ENCODE results near the gene OMP.
A peak's percentile ranks its signal among the peaks of the same experiment; 100 is the strongest.

Gene OMP

DNA sequence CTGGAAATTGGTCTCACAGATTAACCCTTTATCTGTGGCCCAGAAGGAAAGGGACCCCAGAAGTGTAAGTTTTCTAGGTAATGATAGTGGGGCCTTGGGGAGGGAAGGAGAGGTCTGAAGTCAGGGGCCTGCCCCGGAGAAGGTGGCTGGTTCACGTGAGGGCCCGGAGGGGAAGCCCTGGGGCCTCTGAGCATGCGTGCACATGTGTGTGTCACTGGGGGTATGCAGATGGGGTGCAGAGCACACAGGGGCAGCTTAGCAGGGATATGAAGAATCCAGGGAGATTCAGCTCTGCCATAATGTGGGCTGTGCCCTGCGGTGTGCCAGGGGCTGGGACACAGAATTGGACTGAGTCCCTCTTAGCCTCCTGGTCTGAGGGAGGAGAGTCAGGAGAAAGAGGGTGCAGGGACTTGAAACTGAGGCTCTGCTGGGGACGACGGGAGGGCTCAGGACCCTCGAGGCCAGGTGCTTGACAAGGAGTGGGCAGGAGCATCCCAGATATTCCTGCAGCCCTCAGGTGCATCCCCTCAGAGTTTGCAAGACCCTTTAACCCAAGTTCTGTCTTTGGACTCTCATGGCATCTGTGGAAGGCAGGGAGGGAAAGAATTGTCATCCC, 40.9 kb downstream of the OMP start:
- DNase-seq = no peak

DNA sequence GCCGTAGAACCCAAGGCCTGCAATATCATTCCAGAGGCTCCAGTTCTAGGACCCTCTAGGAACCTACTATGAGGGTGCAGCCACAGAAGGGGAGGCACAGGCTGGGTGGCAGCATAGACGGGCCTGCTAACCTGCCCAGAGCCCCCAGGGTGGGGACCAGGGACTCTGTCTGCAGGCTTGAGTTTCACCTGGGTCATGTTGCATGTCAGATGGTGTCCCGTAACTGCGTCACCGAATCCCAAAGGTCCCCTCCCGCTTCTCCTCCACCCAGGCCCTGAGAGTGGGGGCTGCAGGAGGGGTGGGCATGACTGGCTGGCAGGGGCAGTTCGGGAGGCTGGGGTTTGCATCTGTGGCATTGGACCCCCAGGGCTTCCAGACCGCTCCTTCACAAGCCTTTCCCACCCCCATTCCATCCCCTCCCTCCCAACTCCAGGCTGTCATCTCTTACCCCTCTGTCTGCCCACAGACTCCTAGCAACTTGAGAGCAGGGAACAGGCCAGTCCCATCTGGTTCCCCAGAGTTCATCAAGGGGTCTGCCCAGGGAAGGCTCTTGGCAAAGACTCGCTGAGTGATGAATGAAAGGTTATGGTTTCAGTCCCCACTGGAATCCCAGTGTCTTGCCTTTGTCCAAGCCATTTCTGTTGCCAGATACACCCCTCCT, 41.7 kb downstream of the OMP start:
- DNase-seq = no peak

DNA sequence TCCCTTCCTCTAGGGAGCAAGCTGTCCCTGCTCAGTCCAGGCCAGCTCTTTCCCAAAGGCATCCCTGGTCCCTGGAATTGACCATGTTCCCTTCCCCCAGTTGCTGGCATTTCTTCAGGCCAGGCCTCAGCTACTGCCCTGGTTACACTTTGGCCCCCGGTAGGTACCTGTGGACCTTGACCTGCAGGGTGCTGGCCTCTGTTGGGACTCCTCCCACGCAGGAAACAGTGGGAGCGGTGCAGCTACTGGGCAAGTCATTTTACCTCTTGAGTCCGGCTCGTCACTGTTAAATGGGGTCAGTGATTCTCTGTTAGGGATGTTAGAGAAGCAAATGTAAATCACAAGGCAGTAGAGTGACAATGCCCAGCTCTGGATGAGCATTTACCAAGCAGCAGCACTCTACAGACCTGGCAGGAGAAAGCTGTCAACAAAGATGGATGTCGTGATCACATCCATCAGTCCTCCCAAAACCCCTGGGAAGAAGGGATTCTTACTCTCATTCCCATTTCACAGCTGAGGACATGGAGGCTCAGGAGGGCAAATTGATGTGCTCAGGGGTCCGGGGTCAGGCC, 42.3 kb downstream of the OMP start:
- no peak for DNase-seq

DNA sequence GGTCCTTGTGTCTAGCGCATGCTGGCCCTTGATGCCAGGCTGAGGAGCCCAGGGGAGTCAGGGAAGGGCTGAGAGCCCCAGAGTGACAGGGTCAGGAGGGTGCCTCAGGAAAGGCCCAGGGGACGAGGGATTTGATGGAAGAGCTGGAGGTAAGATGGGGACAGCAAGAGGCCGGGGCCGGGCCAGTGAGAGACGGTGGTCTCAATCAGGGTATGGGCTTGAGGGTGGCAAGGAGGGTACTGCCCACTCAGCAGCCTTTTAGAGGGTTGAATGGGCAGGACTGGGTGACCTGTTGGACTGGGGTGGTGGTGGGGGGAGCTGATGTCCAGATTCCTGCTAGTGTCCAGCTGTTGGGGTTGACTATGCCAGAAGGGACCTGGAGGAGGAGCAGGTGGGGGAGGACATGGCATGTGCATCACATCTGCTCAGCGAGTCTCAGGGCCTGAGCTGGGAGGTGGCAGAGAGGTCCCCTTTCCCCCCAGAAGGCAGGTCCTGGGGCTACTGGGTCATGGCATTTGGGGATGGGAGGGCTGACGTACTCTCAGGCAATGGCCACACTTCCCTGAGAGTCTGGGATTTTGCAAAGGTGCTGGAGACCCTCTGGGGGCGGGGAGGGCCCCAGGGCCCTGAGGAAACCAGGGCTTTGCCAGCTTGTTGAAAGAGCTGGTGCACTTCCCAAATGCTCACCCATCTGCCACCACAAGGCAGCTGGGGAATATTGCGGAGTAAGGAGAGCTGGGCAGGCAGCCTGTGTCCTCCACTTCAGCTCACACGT, 43.8 kb downstream of the OMP start:
- peak; percentile 65 for DNase-seq

DNA sequence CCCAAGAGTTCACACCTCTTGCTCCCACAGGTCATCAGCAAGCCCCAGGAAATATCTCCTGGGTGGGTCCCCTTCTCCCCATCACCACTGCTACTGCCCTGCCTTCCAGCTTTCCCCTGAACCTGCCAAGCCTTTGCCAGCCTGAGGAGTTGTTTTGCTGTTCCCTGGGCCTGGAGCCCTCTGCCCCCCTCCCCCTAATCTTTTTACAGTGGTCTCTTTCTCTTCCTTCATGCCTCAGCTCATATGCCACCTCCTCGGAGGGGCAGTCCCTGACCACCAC, 44.3 kb downstream of the OMP start:
- DNase-seq = no peak

DNA sequence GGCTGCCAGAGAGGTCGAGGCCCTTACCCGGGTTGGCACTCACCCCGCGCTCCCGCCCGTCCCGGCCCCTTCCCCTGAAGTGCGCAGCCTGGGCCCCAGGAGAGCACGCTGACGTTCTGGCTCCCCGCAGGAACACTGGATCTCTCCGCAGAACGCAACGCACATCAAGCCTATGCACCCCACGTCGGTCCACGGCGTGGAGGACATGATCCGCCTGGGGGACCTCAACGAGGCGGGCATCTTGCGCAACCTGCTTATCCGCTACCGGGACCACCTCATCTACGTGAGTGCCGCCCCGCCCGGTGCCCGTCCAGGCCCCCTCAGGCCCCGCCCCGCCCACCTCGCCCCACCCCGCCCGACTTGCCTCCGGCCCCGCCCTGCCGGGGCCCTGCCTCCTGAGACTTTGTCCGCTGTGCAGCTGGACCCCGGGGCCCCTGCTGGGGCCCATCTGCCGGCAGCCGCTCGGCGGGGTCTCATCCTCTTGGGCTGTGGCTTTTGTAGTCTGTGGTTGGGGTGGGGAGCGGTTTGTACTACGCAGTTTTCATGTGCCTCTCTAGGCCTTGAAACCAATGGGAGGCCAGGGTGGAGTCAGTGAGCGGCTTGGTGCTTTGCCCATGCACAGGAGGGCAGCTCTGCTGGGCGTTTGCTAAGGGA, 45.2 kb downstream of the OMP start:
- DNase-seq = peak; percentile 93

DNA sequence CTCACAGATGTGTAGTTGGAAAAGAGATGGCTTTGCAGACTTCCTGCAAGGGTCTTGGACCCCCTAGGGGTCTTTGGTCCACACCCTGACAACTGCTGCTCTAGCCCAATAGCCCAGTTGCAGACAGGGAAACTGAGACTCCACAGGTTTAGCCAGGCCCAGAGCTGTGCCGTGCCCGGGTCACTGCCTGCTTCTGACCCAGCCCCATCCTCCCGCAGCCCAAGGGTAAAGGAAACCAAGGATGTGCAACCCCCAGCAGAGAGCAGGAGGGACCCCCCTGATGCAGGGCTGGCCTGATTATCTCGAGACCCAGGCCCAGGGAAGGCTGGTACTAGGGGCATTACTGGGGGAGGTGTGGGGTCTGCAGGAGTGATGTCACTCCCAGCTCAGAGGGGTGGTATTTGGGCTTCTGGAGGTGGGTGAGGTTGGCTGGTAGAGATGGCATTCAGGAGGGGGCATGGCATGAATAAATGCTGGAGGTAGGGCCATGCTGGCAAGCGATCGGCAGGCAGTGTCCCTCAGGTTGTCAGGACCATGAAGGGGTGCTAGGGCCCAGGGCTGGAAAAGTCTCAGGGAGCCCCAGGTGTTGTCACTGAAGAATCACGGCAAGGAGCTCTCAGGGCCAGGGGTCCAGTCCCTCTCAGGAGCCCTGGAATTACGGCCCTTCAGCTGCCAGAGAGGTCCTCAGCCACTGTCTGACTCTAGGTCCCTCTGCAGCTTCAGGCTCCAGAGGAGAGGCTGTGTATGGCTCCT, 46.5 kb downstream of the OMP start:
- DNase-seq = no peak

DNA sequence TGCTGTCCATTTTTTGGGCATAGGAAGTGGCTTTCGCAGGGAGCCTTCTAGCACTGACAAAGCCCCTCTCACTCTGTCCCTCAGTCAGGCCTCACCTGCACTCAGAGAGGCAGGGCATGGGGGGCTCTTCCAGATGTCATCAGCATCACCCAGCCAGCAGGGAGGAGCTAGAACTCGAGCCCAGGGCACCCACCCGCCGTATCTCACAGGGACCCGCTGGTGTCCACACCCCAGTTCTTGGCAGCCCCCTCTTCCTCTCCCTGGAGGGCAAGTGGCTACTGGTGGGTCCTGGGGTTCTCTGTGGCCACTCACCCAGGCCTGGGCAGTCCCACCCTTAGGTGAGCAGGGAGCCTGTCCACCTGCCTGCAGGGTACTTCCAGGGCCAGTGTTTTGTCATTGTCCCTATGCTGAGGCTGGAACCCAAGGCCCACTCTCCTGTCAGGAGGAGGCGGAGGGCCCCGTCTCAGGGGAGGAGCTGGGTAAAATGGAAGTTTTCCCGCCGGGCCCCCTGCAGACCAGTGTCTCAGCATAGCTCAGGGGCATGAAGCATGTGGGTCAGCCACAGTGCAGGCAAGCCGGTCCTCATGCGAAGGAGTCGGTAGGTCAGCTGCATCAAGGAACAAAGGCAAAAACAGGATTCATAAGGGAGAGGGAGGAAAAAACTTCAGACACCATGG, 47.2 kb downstream of the OMP start:
- no peak for DNase-seq

DNA sequence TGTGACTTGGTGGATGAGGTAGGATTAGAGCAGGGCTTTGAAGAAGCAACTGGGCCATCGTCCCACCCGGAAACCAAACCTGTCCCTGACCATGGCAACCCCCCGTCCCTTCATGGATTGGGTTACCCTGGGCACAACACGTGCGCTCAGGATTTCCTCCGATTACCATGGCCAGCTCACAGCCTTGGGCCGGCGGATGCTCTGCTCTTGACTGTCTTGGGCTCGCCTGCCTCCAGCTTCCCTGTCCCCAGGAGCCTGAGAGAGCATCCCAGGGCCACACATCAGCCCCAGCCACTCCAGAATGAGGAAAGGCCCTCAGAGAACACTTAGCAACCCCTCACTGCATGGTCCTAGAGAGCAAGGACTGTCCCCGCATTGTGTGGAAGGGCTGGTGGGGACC, 48.2 kb downstream of the OMP start:
- no peak for DNase-seq

DNA sequence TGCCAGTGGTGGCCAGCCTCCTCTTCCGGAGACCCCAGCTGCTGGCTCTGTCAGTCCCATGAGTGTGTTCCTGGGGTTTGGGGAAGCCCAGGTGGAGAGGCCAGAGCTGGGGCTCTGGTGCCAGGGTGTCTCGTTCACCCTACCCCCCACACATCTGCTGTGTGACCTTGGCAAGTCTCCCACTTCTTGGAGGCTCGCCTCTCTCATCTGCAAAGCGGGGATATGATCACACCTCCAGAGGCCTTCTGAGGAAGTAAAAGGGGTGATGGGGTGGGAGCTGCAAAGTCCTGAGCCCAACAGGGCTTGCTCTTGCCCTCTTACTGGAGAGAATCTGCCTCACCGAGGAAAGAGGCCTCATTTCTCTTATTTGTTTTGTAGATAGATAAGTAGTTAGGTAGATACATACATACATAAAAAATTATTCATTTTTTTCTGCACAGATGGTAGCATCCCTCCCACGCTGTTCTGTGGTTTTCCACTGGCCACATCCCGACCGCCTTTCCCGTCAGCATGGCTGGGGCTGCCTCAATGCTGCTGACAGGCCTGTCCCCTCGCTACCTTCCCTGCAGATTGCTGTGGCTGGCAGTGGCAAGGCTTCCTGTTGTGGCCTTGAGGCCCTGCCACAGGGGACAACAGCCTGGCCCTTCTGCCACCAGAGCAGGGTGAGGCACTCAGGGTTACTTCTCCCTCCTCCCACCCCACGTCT, 49.3 kb downstream of the OMP start:
- peak; percentile 79 for DNase-seq

DNA sequence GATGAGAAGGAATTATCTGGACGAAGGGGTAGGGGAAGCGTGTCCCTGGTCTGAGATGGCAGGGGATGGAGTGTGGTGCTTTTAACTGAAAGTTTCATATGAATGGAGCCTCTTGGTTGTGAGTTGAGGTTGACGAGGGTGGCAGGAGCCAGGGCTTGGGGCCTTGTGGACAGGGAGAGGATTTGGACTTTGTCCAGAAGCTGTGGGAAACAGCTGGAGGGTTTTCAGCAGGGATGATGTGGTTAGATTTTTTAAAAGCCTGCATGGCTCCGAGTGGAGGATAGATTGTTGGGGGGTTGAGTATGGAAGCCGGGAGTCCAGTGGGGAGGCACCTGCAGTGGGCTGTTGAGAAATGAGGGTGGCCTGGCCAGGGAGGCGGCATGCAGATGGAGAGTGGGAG, 50.2 kb downstream of the OMP start:
- DNase-seq = no peak
